A673 (cell line): ENCODE data around the gene OR2H2.
A peak's percentile ranks its signal among the peaks of the same experiment; 100 is the strongest.

Source experiments
- CTCF ChIP-seq: fragments of 300-800, 200-600 bp; sonication (generic); conservative IDR thresholded peaks from 2 replicates; pipeline ENCODE4 v1.5.1; 2017; ENCODE audit warnings: low read depth, mild to moderate bottlenecking, antibody characterized with exemption, low read length, moderate library complexity, mixed read lengths
- EZH2 ChIP-seq: fragments of 200-600 bp; sonication (generic); IDR thresholded peaks from 2 replicates; pipeline ENCODE4 v1.6.1; 2017; ENCODE audit warnings: borderline replicate concordance, low read depth, mild to moderate bottlenecking, mixed read lengths, antibody characterized with exemption, low read length; ENCODE audit not compliant: poor library complexity, severe bottlenecking

GRCh38 chr6:29553268-29554057 lies 31.5 kb upstream of the OR2H2 start:
- TF ChIP-seq CTCF, result no peak
- TF ChIP-seq EZH2, result peak; percentile 83
